Endothelial cell of umbilical vein (primary cell): ENCODE data around the gene FOXD4L3. TPM values are rescaled to one million over a fixed set of nuclear protein-coding genes. Genes with fewer than 3 reads are reported as not detected.
"Not testable (repeated sequence)": the region's sequence is repeated elsewhere in the genome, so short reads cannot be mapped to it uniquely, and the experiment has no call there.

Experiments
- BruUV-seq: library from RNA; stranded (reverse); fragments of 400-500 nt; replicated peaks from 2 replicates; lab custom pipeline; 2021; lab: Mats Ljungman, UMichigan
- CTCF ChIA-PET: fragments of 300-600, 350-600 bp; sonication (Branson Sonifier 250); formaldehyde crosslinking; loops from one replicate; lab custom pipeline; 2021; ENCODE audit warnings: antibody characterized with exemption, inconsistent platforms; lab: Charles Lee
- POLR2A ChIA-PET: fragments of 300-600, 350-600 bp; sonication (Branson Sonifier 250); formaldehyde crosslinking; loops from one replicate; lab custom pipeline; 2021; ENCODE audit warnings: antibody characterized with exemption, inconsistent platforms; lab: Charles Lee
- DNase-seq: peaks from one replicate; pipeline ENCODE4 v3.0.0-alpha.2; 2011; ENCODE audit warnings: low read depth, low spot score
- FAIRE-seq: peaks from 2 replicates; lab custom pipeline; 2011; peaks lifted over from hg19 to GRCh38; lab: Jason Lieb, UNC
- H2AFZ ChIP-seq: 2 replicates; pipeline ENCODE4 v1.6.0; 2012; ENCODE audit warnings: low read depth, low read length, control low read depth, inconsistent platforms
- H3K27ac ChIP-seq: 2 replicates; pipeline ENCODE4 v1.5.1; 2011; ENCODE audit warnings: low read depth, mild to moderate bottlenecking, control low read depth, low read length, moderate library complexity; ENCODE audit not compliant: insufficient read depth
- H3K27me3 ChIP-seq, 2 experiments: 2 replicates each; pipeline versions ENCODE4 v1.6.0 to v1.6.1; 2011; ENCODE audit warnings: low read length in 2 of 2, mixed read lengths in 1 of 2; ENCODE audit not compliant: control insufficient read depth in 2 of 2, insufficient read depth in 2 of 2
- H3K36me3 ChIP-seq, 2 experiments: 2 replicates in 1 of 2; 3 replicates in 1 of 2; pipeline ENCODE4 v1.5.1; 2011; ENCODE audit warnings: low read length in 2 of 2, mild to moderate bottlenecking in 1 of 2, moderate library complexity in 1 of 2; ENCODE audit not compliant: control insufficient read depth in 2 of 2, insufficient read depth in 2 of 2; ENCODE audit errors: extremely low read depth in 1 of 2
- H3K4me1 ChIP-seq: 3 replicates; pipeline ENCODE4 v1.5.1; 2011; ENCODE audit warnings: mild to moderate bottlenecking, low read length; ENCODE audit not compliant: control insufficient read depth, insufficient read depth; ENCODE audit errors: extremely low read depth
- H3K4me2 ChIP-seq: 2 replicates; pipeline ENCODE4 v1.6.1; 2011; ENCODE audit warnings: low read length, control low read depth, mixed read lengths; ENCODE audit not compliant: insufficient read depth
- H3K4me3 ChIP-seq, 3 experiments: fragments of 200-600 bp in 1 of 3; sonication (generic), shearing (Covaris generic) in 1 of 3; replicated peaks in 1 of 3; 2 replicates each; pipeline ENCODE4 v1.5.1; 2011 to 2016; ENCODE audit warnings: control low read depth in 3 of 3, low read length in 3 of 3, mild to moderate bottlenecking in 2 of 3, inconsistent platforms in 1 of 3, low read depth in 1 of 3, moderate library complexity in 1 of 3; ENCODE audit not compliant: insufficient read depth in 1 of 3
- H3K79me2 ChIP-seq: 2 replicates; pipeline ENCODE4 v1.6.0; 2012; ENCODE audit warnings: low read length, inconsistent platforms; ENCODE audit not compliant: control insufficient read depth, insufficient read depth
- H3K9ac ChIP-seq: replicated peaks from 2 replicates; pipeline ENCODE3; 2011; ENCODE audit warnings: low read length, control low read depth; ENCODE audit not compliant: insufficient read depth; ENCODE audit errors: extremely low read depth
- H3K9me1 ChIP-seq: replicated peaks from 3 replicates; pipeline ENCODE4 v1.6.0; 2011; ENCODE audit warnings: mild to moderate bottlenecking, low read length; ENCODE audit not compliant: control insufficient read depth, insufficient read depth; ENCODE audit errors: extremely low read depth
- H3K9me3 ChIP-seq: replicated peaks from 2 replicates; pipeline ENCODE4 v1.5.1; 2012; ENCODE audit warnings: low read length, inconsistent platforms; ENCODE audit not compliant: control insufficient read depth, insufficient read depth
- H4K20me1 ChIP-seq: replicated peaks from 2 replicates; pipeline ENCODE3; 2011; ENCODE audit warnings: mild to moderate bottlenecking, low read length; ENCODE audit not compliant: control insufficient read depth, insufficient read depth; ENCODE audit errors: extremely low read depth
- dilution Hi-C: fragments of 300-500 bp; cut with MboI; formaldehyde crosslinking; loops from one replicate; pipeline ENCODE4 v1.15.0; 2019; ENCODE audit warnings: low sequenced_read_pairs; ENCODE audit not compliant: extremely low pct_ligation_motif_present
- intact Hi-C: fragments of 100-400 bp; cut with micrococcal nuclease; formaldehyde crosslinking; loops from one replicate; pipeline ENCODE4 v1.10.0; 2022
- polyA plus RNA-seq, 4 experiments: library from polyadenylated mRNA; depleted of rRNA in 3 of 4; stranded (reverse) in 3 of 4; unstranded in 1 of 4; fragments of >200 nt; gene quantifications; 2 replicates each; pipeline versions ENCODE4 v1.2.1 to v1.2.3, GENCODE V29; 2011 to 2012; ENCODE audit warnings: missing spikeins in 1 of 4
- total RNA-seq: library from RNA; stranded (reverse); gene quantifications from 2 replicates; pipeline ENCODE4 v1.2.3, GENCODE V29; 2021

The FOXD4L3 gene
- total and polyA plus RNA-seq, 2 donors (not counting 3 experiments of a cell fraction or from before 2014, with no cell fraction given): not detected

- H3K9ac ChIP-seq, dilution Hi-C loops, H3K4me3 ChIP-seq, H4K20me1 ChIP-seq, H3K36me3 ChIP-seq, FAIRE-seq, H3K27me3 ChIP-seq, H3K27ac ChIP-seq, H2AFZ ChIP-seq, H3K4me1 ChIP-seq, POLR2A ChIA-PET, CTCF ChIA-PET, H3K79me2 ChIP-seq, H3K4me2 ChIP-seq, H3K9me3 ChIP-seq, intact Hi-C loops, BruUV-seq, DNase-seq, H3K9me1 ChIP-seq: not testable (repeated sequence)
Observed at GRCh38 chr9:68323749-68324148, 21.1 kb downstream of the FOXD4L3 start.

- intact Hi-C loops, H3K9me1 ChIP-seq, H3K27ac ChIP-seq, DNase-seq, POLR2A ChIA-PET, FAIRE-seq, H3K9me3 ChIP-seq, H3K4me2 ChIP-seq, BruUV-seq, H3K4me1 ChIP-seq, H2AFZ ChIP-seq, H3K36me3 ChIP-seq, H3K27me3 ChIP-seq, H3K79me2 ChIP-seq, H3K9ac ChIP-seq, CTCF ChIA-PET, H3K4me3 ChIP-seq, H4K20me1 ChIP-seq, dilution Hi-C loops: not testable (repeated sequence)
Observed at GRCh38 chr9:68324518-68324917, 21.9 kb downstream of the FOXD4L3 start.

GRCh38 chr9:68329106-68329505 is 26.4 kb downstream of the FOXD4L3 start:
- BruUV-seq, DNase-seq, H4K20me1 ChIP-seq, H3K4me3 ChIP-seq, H3K9me1 ChIP-seq, H2AFZ ChIP-seq, H3K27ac ChIP-seq, H3K9ac ChIP-seq, CTCF ChIA-PET, intact Hi-C loops, H3K9me3 ChIP-seq, FAIRE-seq, dilution Hi-C loops, H3K4me2 ChIP-seq, H3K4me1 ChIP-seq, H3K79me2 ChIP-seq, H3K36me3 ChIP-seq, H3K27me3 ChIP-seq, POLR2A ChIA-PET: not testable (repeated sequence)

DNA sequence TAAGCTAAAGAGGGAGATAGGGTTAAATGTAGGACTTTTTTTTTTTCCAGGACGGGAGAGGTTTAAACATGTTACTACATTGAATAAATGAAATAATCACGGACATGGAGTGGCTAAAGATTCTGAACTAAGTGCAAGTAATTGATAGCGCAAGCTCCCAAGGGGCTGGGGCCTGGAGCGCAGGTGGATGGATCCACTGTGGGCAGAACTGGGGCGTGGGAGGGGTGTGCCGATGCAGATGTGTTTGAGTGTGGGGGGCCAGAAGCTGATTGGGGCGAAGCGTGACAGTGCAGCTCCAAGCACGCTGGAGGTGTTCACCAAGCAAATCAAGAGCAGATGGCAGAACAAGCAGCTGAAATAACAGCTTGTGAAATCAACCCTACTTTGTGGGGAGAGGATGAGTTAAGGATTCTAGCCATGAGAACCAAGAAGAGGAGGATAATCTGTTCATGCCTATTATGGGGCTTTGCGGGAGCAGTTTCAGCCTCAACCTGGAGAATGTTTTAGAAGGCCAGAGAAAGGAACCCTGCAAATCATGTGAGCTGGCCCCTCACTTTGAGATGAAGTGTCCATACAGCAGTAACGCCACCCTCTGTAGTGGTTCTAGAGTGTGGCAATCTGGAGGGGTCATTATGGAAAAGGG is 28.0 kb downstream of the FOXD4L3 start:
- CTCF ChIA-PET, H3K4me1 ChIP-seq, DNase-seq, intact Hi-C loops, H3K4me2 ChIP-seq, H3K27ac ChIP-seq, H2AFZ ChIP-seq, H3K4me3 ChIP-seq, POLR2A ChIA-PET, H3K27me3 ChIP-seq, H3K9ac ChIP-seq, H4K20me1 ChIP-seq, H3K36me3 ChIP-seq, H3K9me1 ChIP-seq, H3K79me2 ChIP-seq, FAIRE-seq, dilution Hi-C loops, H3K9me3 ChIP-seq, BruUV-seq: not testable (repeated sequence)
